B cell (primary cell): ENCODE measurements around the gene SYT2. TPM values are rescaled to one million over a fixed set of nuclear protein-coding genes. Genes with fewer than 3 reads are reported as not detected.

ENCODE experiments used
- ATAC-seq: fragments of 200-7000 bp; cut with Tn5 transposase; one replicate; pipeline ENCODE4 v1.10.0; 2021; ENCODE audit warnings: low read depth, mild to moderate bottlenecking, moderate number of reproducible peaks, moderate library complexity
- CTCF ChIA-PET: fragments of 350-600 bp; sonication (Branson Sonifier 250); formaldehyde crosslinking; loops from one replicate; lab custom pipeline; 2021; ENCODE audit warnings: antibody characterized with exemption, inconsistent platforms; lab: Charles Lee
- POLR2A ChIA-PET: fragments of 350-600 bp; sonication (Branson Sonifier 250); formaldehyde crosslinking; loops from one replicate; lab custom pipeline; 2021; ENCODE audit warnings: antibody characterized with exemption; lab: Charles Lee
- DNase-seq: peaks from one replicate; pipeline ENCODE4 v3.0.0; 2013
- H2AFZ ChIP-seq: 2 replicates; pipeline ENCODE4 v1.6.1; 2012; ENCODE audit warnings: mild to moderate bottlenecking, low read depth, low read length; ENCODE audit not compliant: insufficient read depth, poor library complexity, severe bottlenecking
- H3K27ac ChIP-seq, 2 donors: 1 replicate in 1 of 2; 2 replicates in 1 of 2; pipeline ENCODE4 v1.5.1; 2012 to 2013; ENCODE audit warnings: low read length in 2 of 2, mild to moderate bottlenecking in 2 of 2, moderate library complexity in 1 of 2
- H3K27me3 ChIP-seq, 4 experiments: fragments of 200-600 bp in 1 of 4; sonication (generic) in 1 of 4; replicated peaks in 1 of 4; 1 replicate in 2 of 4; 2 replicates in 2 of 4; pipeline versions ENCODE4 v1.6.1 to v1.7.0; 2013 to 2016; ENCODE audit warnings: low read length in 3 of 4, mild to moderate bottlenecking in 2 of 4, mixed read lengths in 1 of 4, moderate library complexity in 1 of 4; ENCODE audit not compliant: insufficient read depth in 4 of 4, control insufficient read depth in 3 of 4; ENCODE audit errors: control extremely low read depth in 1 of 4
- H3K36me3 ChIP-seq, 2 experiments: replicated peaks in 1 of 2; 1 replicate in 1 of 2; 2 replicates in 1 of 2; pipeline versions ENCODE4 v1.6.1 to v1.7.1; 2013; ENCODE audit warnings: low read length in 1 of 2; ENCODE audit not compliant: insufficient read depth in 2 of 2, control insufficient read depth in 1 of 2; ENCODE audit errors: control extremely low read depth in 1 of 2, extremely low read depth in 1 of 2
- H3K4me1 ChIP-seq, 2 donors: fragments of 200-600 bp in 1 of 2; sonication (generic) in 1 of 2; 1 replicate in 1 of 2; 2 replicates in 1 of 2; pipeline versions ENCODE4 v1.5.1 to v1.6.1; 2013 to 2017; ENCODE audit warnings: low read length in 2 of 2; ENCODE audit not compliant: control insufficient read depth in 2 of 2, insufficient read depth in 2 of 2
- H3K4me2 ChIP-seq: replicated peaks from 2 replicates; pipeline ENCODE3; 2012; ENCODE audit warnings: mild to moderate bottlenecking, low read depth, low read length; ENCODE audit not compliant: poor library complexity, severe bottlenecking
- H3K4me3 ChIP-seq, 5 experiments: fragments of 200-600 bp in 1 of 5; sonication (generic) in 1 of 5; 1 replicate in 3 of 5; 2 replicates in 2 of 5; pipeline versions ENCODE4 v1.5.1 to v1.7.0; 2011 to 2016; ENCODE audit warnings: low read length in 4 of 5, mild to moderate bottlenecking in 4 of 5, low read depth in 2 of 5, control low read depth in 1 of 5, moderate library complexity in 1 of 5; ENCODE audit not compliant: insufficient read depth in 1 of 5; ENCODE audit errors: control extremely low read depth in 1 of 5, extremely low read depth in 1 of 5
- H3K79me2 ChIP-seq: fragments of 200-600 bp; sonication (generic); one replicate; pipeline ENCODE4 v1.6.0; 2016; ENCODE audit warnings: low read length; ENCODE audit not compliant: control insufficient read depth, insufficient read depth
- H3K9ac ChIP-seq: fragments of 200-600 bp; sonication (generic); 2 replicates; pipeline ENCODE4 v1.6.1; 2017; ENCODE audit warnings: mild to moderate bottlenecking, low read length, moderate library complexity
- H3K9me3 ChIP-seq, 3 donors: one replicate each; pipeline versions ENCODE4 v1.6.1 to v1.7.1; 2013; ENCODE audit warnings: low read length in 2 of 3; ENCODE audit not compliant: control insufficient read depth in 2 of 3, insufficient read depth in 1 of 3; ENCODE audit errors: control extremely low read depth in 1 of 3
- H4K20me1 ChIP-seq: 2 replicates; pipeline ENCODE4 v1.6.0; 2012; ENCODE audit warnings: mild to moderate bottlenecking, low read length; ENCODE audit not compliant: insufficient read depth, control insufficient read depth, poor library complexity, severe bottlenecking
- H3K27ac Mint-ChIP-seq: one replicate; pipeline ENCODE4 v1.8.0; 2021; ENCODE audit warnings: mixed read lengths
- H3K27me3 Mint-ChIP-seq: one replicate; pipeline ENCODE4 v1.8.0; 2021; ENCODE audit warnings: mixed read lengths
- H3K4me1 Mint-ChIP-seq: one replicate; pipeline ENCODE4 v1.8.0; 2021; ENCODE audit warnings: mixed read lengths
- H3K4me3 Mint-ChIP-seq: one replicate; pipeline ENCODE4 v1.8.0; 2021; ENCODE audit warnings: mixed read lengths
- H3K9me3 Mint-ChIP-seq: one replicate; pipeline ENCODE4 v1.8.0; 2022; ENCODE audit warnings: mixed read lengths; ENCODE audit not compliant: insufficient read depth
- EZH2 ChIP-seq: IDR thresholded peaks from 2 replicates; pipeline ENCODE4 v1.6.1; 2012; ENCODE audit warnings: borderline replicate concordance, low read depth, mild to moderate bottlenecking, moderate library complexity, low read length; ENCODE audit not compliant: insufficient read depth, poor library complexity, severe bottlenecking
- WGBS: methylation state at CpG from one replicate; pipeline ENCODE4 v1.1.5; 2013; ENCODE audit warnings: missing lambda C conversion rate; ENCODE audit not compliant: insufficient coverage; 5-methylcytosine and 5-hydroxymethylcytosine counted together
- intact Hi-C: fragments of 100-400 bp; cut with micrococcal nuclease; formaldehyde crosslinking; loops from one replicate; pipeline ENCODE4 v1.10.0; 2022
- polyA plus RNA-seq: library from polyadenylated mRNA; depleted of rRNA; stranded (reverse); fragments of >200 nt; gene quantifications from 2 replicates; pipeline ENCODE4 v1.2.3, GENCODE V29; 2012
- total RNA-seq, 2 donors: library from RNA; stranded (reverse); fragments of 120-200 nt in 1 of 2; gene quantifications; 1 replicate in 1 of 2; 2 replicates in 1 of 2; pipeline versions ENCODE4 v1.2.3 to v1.2.4, GENCODE V29; 2013 to 2022
- TF ChIP-seq, protein P1 (sequence below): fragments of 200-600 bp; IDR thresholded peaks from one replicate; pipeline ENCODE4 v1.8.0; 2022; ENCODE audit warnings: antibody characterized with exemption, mild to moderate bottlenecking

Gene SYT2
- total and polyA plus RNA-seq, 2 donors (not counting 1 experiment from before 2014, with no cell fraction given), result not detected

DNA sequence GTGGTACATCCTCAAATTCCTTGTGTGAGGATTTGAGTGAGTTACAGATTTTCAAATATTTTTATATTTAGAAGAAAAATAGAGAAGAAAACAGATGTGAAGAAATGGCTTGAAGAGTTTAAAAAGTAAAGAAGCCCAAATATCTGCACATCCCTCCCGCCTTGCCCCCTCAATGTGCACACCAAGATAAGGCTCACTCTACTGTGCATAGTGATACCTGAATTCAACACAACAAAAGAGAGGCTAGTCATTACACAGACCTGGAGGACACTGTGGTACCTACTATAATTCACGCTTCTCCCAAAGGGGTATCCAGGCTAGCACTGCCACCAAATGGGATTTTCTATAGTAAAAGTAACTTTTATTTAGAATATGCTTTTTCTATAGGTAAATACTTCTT, 44.0 kb upstream of the SYT2 start:
- Histone ChIP-seq H3K27me3 (no peaks in the 10 kb centered on the region), H3K9ac (no peak overlapping the region), H3K4me2 (no peak overlapping the region), H3K27ac (no peak overlapping the region), H3K79me2 (no peaks in the 10 kb centered on the region), H4K20me1 (no peaks in the 10 kb centered on the region), H3K36me3 (peaks cover 15 to 58% of the 10 kb centered on the region in 2 experiments), H3K4me1 (no peaks in the 10 kb centered on the region), H2AFZ (no peak overlapping the region), H3K9me3 (no peaks in the 10 kb centered on the region), H3K4me3 (no peak overlapping the region)
- no peak overlapping the region for H3K4me3 Mint-ChIP-seq
- intact Hi-C loops, result no loop called here
- H3K4me1 Mint-ChIP-seq, result no peaks in the 10 kb centered on the region
- no CpG with 5 or more reads among the region's 2 CpGs for WGBS
- TF ChIP-seq, protein P1, sequence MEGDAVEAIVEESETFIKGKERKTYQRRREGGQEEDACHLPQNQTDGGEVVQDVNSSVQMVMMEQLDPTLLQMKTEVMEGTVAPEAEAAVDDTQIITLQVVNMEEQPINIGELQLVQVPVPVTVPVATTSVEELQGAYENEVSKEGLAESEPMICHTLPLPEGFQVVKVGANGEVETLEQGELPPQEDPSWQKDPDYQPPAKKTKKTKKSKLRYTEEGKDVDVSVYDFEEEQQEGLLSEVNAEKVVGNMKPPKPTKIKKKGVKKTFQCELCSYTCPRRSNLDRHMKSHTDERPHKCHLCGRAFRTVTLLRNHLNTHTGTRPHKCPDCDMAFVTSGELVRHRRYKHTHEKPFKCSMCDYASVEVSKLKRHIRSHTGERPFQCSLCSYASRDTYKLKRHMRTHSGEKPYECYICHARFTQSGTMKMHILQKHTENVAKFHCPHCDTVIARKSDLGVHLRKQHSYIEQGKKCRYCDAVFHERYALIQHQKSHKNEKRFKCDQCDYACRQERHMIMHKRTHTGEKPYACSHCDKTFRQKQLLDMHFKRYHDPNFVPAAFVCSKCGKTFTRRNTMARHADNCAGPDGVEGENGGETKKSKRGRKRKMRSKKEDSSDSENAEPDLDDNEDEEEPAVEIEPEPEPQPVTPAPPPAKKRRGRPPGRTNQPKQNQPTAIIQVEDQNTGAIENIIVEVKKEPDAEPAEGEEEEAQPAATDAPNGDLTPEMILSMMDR, result no peak
- no peak for TF ChIP-seq EZH2
- ChIA-PET POLR2A (no interaction called here), CTCF (no interaction called here)
- DNase-seq (no peak), ATAC-seq (no peak)
- H3K27me3 Mint-ChIP-seq, result no peaks in the 10 kb centered on the region
- H3K9me3 Mint-ChIP-seq, result no peaks in the 10 kb centered on the region
- H3K27ac Mint-ChIP-seq, result no peak overlapping the region

DNA sequence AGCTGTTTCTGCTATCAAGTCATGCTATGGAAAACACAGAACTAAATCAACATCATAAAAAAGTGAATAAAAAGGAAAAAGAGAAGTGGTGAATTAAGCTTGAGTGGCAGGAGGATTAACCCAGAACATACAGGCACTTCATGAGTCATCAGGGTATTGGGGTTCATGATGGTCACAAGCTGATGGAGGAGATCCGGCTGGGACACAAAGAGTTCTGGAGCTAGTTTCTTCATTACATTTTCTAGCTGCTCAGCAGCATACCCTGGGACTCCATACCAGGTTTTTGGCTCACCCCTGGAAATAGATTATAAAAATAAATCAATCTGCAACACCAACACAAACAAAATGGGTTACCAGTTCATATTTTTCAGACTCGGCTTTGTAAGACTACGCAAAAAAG, 42.5 kb upstream of the SYT2 start:
- no peaks in the 10 kb centered on the region for H3K9me3 Mint-ChIP-seq
- ChIA-PET POLR2A (no interaction called here), CTCF (interaction anchor here (3.7 kb wide), 1 partner anchor 246 kb away, joined by 48 read pairs; no protein-coding TSS in a partner anchor)
- Histone ChIP-seq H3K27ac (no peak overlapping the region), H2AFZ (no peak overlapping the region), H3K27me3 (no peaks in the 10 kb centered on the region), H4K20me1 (no peaks in the 10 kb centered on the region), H3K9ac (no peak overlapping the region), H3K79me2 (no peaks in the 10 kb centered on the region), H3K4me2 (no peak overlapping the region), H3K4me1 (no peaks in the 10 kb centered on the region), H3K4me3 (no peak overlapping the region), H3K9me3 (no peaks in the 10 kb centered on the region), H3K36me3 (peaks cover 11 to 71% of the 10 kb centered on the region in 2 experiments)
- no peaks in the 10 kb centered on the region for H3K27me3 Mint-ChIP-seq
- no peak for TF ChIP-seq EZH2
- TF ChIP-seq, protein P1, result no peak
- ATAC-seq (no peak), DNase-seq (no peak)
- H3K27ac Mint-ChIP-seq, result no peak overlapping the region
- intact Hi-C loops, result no loop called here
- WGBS, result 86% methylated on average over 3 of the region's 3 CpGs
- no peak overlapping the region for H3K4me3 Mint-ChIP-seq
- no peaks in the 10 kb centered on the region for H3K4me1 Mint-ChIP-seq
